Stimulated activated naive CD8-positive, alpha-beta T cell treated with anti-CD3 and anti-CD28 coated beads, Interleukin-15, amount 100 ng/mL, for 72 hours (primary cell): ENCODE data around the gene ACBD6.

Experiments
- ATAC-seq: fragments of 150-1000 bp; cut with Tn5 transposase; 2 replicates; pipeline ENCODE4 v1.10.0; 2021; ENCODE audit warnings: mild to moderate bottlenecking, moderate library complexity
- DNase-seq, 2 donors: peaks; one replicate each; pipeline ENCODE4 v3.0.0; 2021 to 2022
- H3K27ac Mint-ChIP-seq, 2 donors: one replicate each; pipeline ENCODE4 v1.8.0; 2022; ENCODE audit warnings: mild to moderate bottlenecking in 2 of 2, mixed read lengths in 2 of 2, moderate library complexity in 2 of 2
- H3K27me3 Mint-ChIP-seq: one replicate; pipeline ENCODE4 v1.8.0; 2022; ENCODE audit warnings: mixed read lengths
- H3K4me1 Mint-ChIP-seq: one replicate; pipeline ENCODE4 v1.8.0; 2022; ENCODE audit warnings: mild to moderate bottlenecking, mixed read lengths
- H3K4me3 Mint-ChIP-seq, 2 donors: one replicate each; pipeline ENCODE4 v1.8.0; 2022; ENCODE audit warnings: mild to moderate bottlenecking in 2 of 2, mixed read lengths in 2 of 2, moderate library complexity in 1 of 2
- H3K9me3 Mint-ChIP-seq, 2 donors: one replicate each; pipeline ENCODE4 v1.8.0; 2022; ENCODE audit warnings: mixed read lengths in 2 of 2

ACBD6 gene

GRCh38 chr1:180508725-180509097 is 6.3 kb upstream of the ACBD6 start:
- no peak for ATAC-seq
- no peak overlapping the region for H3K27ac Mint-ChIP-seq

GRCh38 chr1:180507795-180508724 is 5.7 kb upstream of the ACBD6 start:
- H3K27me3 Mint-ChIP-seq = peaks cover 8% of the 10 kb centered on the region
- no peak for ATAC-seq
- peaks cover 6% of the 10 kb centered on the region for H3K4me1 Mint-ChIP-seq
- no peak for DNase-seq
- H3K4me3 Mint-ChIP-seq = no peak overlapping the region
- peak overlapping the region in 1 of 2 donors; percentile 72 for H3K27ac Mint-ChIP-seq
- H3K9me3 Mint-ChIP-seq = no peaks in the 10 kb centered on the region

More at GRCh38 chr1:180508725-180509097, 6.3 kb upstream of the ACBD6 start:
- H3K4me3 Mint-ChIP-seq = no peak overlapping the region
- no peak for DNase-seq
- H3K4me1 Mint-ChIP-seq = no peaks in the 10 kb centered on the region
- no peaks in the 10 kb centered on the region for H3K9me3 Mint-ChIP-seq
- H3K27me3 Mint-ChIP-seq = peaks cover 8% of the 10 kb centered on the region

- Mint-ChIP-seq H3K4me1 (peaks cover 22% of the 10 kb centered on the region), H3K27ac (no peak overlapping the region), H3K27me3 (peaks cover 2% of the 10 kb centered on the region), H3K9me3 (no peaks in the 10 kb centered on the region), H3K4me3 (no peak overlapping the region)
- ATAC-seq (no peak), DNase-seq (no peak)
Measured at GRCh38 chr1:180505732-180506335, 3.5 kb upstream of the ACBD6 start.

- no peak for DNase-seq
- H3K4me3 Mint-ChIP-seq = no peak overlapping the region
- no peaks in the 10 kb centered on the region for H3K27me3 Mint-ChIP-seq
- no peak for ATAC-seq
- no peak overlapping the region for H3K27ac Mint-ChIP-seq
- no peaks in the 10 kb centered on the region for H3K9me3 Mint-ChIP-seq
- H3K4me1 Mint-ChIP-seq = peaks cover 36% of the 10 kb centered on the region
Measured at GRCh38 chr1:180504186-180504585, 1.8 kb upstream of the ACBD6 start.

- Mint-ChIP-seq H3K4me3 (peak overlapping the region; percentile 98 to 99), H3K27ac (peak overlapping the region; percentile 100), H3K4me1 (peaks cover 36% of the 10 kb centered on the region), H3K9me3 (no peaks in the 10 kb centered on the region), H3K27me3 (no peaks in the 10 kb centered on the region)
- no peak for DNase-seq
- ATAC-seq = no peak
Measured at GRCh38 chr1:180503280-180503862, 994 bp upstream of the ACBD6 start.

GRCh38 chr1:180501865-180502360 is 464 bp downstream of the ACBD6 start:
- peak overlapping the region; percentile 98 to 99 for H3K4me3 Mint-ChIP-seq
- no peak for DNase-seq
- no peaks in the 10 kb centered on the region for H3K9me3 Mint-ChIP-seq
- H3K27ac Mint-ChIP-seq = peak overlapping the region; percentile 100
- peaks cover 36% of the 10 kb centered on the region for H3K4me1 Mint-ChIP-seq
- no peaks in the 10 kb centered on the region for H3K27me3 Mint-ChIP-seq
- ATAC-seq = peak; percentile 45

- H3K27me3 Mint-ChIP-seq = no peaks in the 10 kb centered on the region
- H3K4me1 Mint-ChIP-seq = peaks cover 36% of the 10 kb centered on the region
- no peak for DNase-seq
- peak overlapping the region in 1 of 2 donors; percentile 85 for H3K27ac Mint-ChIP-seq
- H3K4me3 Mint-ChIP-seq = peak overlapping the region; percentile 75 to 99
- no peak for ATAC-seq
- H3K9me3 Mint-ChIP-seq = no peaks in the 10 kb centered on the region
Measured at GRCh38 chr1:180500689-180501088, 1.7 kb downstream of the ACBD6 start.

GRCh38 chr1:180498594-180498993 is 3.8 kb downstream of the ACBD6 start:
- Mint-ChIP-seq H3K27me3 (no peaks in the 10 kb centered on the region), H3K4me1 (peaks cover 37% of the 10 kb centered on the region), H3K9me3 (no peaks in the 10 kb centered on the region), H3K27ac (no peak overlapping the region), H3K4me3 (no peak overlapping the region)
- DNase-seq (no peak), ATAC-seq (no peak)

- H3K27ac Mint-ChIP-seq = no peak overlapping the region
- no peaks in the 10 kb centered on the region for H3K27me3 Mint-ChIP-seq
- no peak for DNase-seq
- H3K4me3 Mint-ChIP-seq = no peak overlapping the region
- H3K9me3 Mint-ChIP-seq = no peaks in the 10 kb centered on the region
- peaks cover 35% of the 10 kb centered on the region for H3K4me1 Mint-ChIP-seq
- ATAC-seq = no peak
Measured at GRCh38 chr1:180497826-180498225, 4.6 kb downstream of the ACBD6 start.

- Mint-ChIP-seq H3K27ac (no peak overlapping the region), H3K9me3 (no peaks in the 10 kb centered on the region), H3K4me3 (no peak overlapping the region), H3K4me1 (peaks cover 7% of the 10 kb centered on the region), H3K27me3 (no peaks in the 10 kb centered on the region)
- DNase-seq = no peak
- ATAC-seq = no peak
Measured at GRCh38 chr1:180494370-180494769, 8.0 kb downstream of the ACBD6 start.

GRCh38 chr1:180489976-180490375 is 12.4 kb downstream of the ACBD6 start:
- ATAC-seq = no peak
- Mint-ChIP-seq H3K4me1 (peaks cover 14% of the 10 kb centered on the region), H3K9me3 (no peaks in the 10 kb centered on the region), H3K27ac (no peak overlapping the region), H3K27me3 (no peaks in the 10 kb centered on the region), H3K4me3 (no peak overlapping the region)
- DNase-seq = no peak

- DNase-seq = no peak
- peaks cover 14% of the 10 kb centered on the region for H3K4me1 Mint-ChIP-seq
- no peaks in the 10 kb centered on the region for H3K27me3 Mint-ChIP-seq
- no peak for ATAC-seq
- no peak overlapping the region for H3K4me3 Mint-ChIP-seq
- no peak overlapping the region for H3K27ac Mint-ChIP-seq
- no peaks in the 10 kb centered on the region for H3K9me3 Mint-ChIP-seq
Measured at GRCh38 chr1:180489313-180489712, 13.1 kb downstream of the ACBD6 start.

- Mint-ChIP-seq H3K4me3 (no peak overlapping the region), H3K27me3 (no peaks in the 10 kb centered on the region), H3K27ac (no peak overlapping the region), H3K4me1 (peaks cover 13% of the 10 kb centered on the region), H3K9me3 (no peaks in the 10 kb centered on the region)
- DNase-seq (no peak), ATAC-seq (no peak)
Measured at GRCh38 chr1:180488661-180489060, 13.7 kb downstream of the ACBD6 start.

GRCh38 chr1:180486092-180486491 is 16.3 kb downstream of the ACBD6 start:
- Mint-ChIP-seq H3K9me3 (no peaks in the 10 kb centered on the region), H3K4me1 (peaks cover 17% of the 10 kb centered on the region), H3K27me3 (no peaks in the 10 kb centered on the region), H3K4me3 (no peak overlapping the region), H3K27ac (no peak overlapping the region)
- DNase-seq (no peak), ATAC-seq (no peak)

GRCh38 chr1:180484490-180484889 is 17.9 kb downstream of the ACBD6 start:
- no peaks in the 10 kb centered on the region for H3K9me3 Mint-ChIP-seq
- H3K4me1 Mint-ChIP-seq = peaks cover 17% of the 10 kb centered on the region
- ATAC-seq (no peak), DNase-seq (no peak)
- H3K4me3 Mint-ChIP-seq = no peak overlapping the region
- no peaks in the 10 kb centered on the region for H3K27me3 Mint-ChIP-seq
- no peak overlapping the region for H3K27ac Mint-ChIP-seq
